SU-DHL-6 (cell line): ENCODE data around the gene KREMEN1.
"Not testable (repeated sequence)": the region's sequence is repeated elsewhere in the genome, so short reads cannot be mapped to it uniquely, and the experiment has no call there.

ENCODE experiments used
- H2AFZ ChIP-seq: fragments of 200-600 bp; sonication (generic); 2 replicates; pipeline ENCODE4 v1.6.1; 2014; ENCODE audit warnings: low read depth, mild to moderate bottlenecking, moderate library complexity, mixed read lengths, antibody characterized with exemption, low read length; ENCODE audit not compliant: severe bottlenecking
- H3F3A ChIP-seq: fragments of 200-600 bp; shearing (Covaris generic); 2 replicates; pipeline ENCODE4 v1.6.0; 2016; ENCODE audit warnings: antibody characterized with exemption, mild to moderate bottlenecking; ENCODE audit not compliant: insufficient read depth
- H3K27ac ChIP-seq: fragments of 200-600 bp; sonication (generic); 2 replicates; pipeline ENCODE4 v1.5.1; 2016; ENCODE audit warnings: low read depth, mild to moderate bottlenecking, low read length, moderate library complexity, mixed read lengths
- H3K27me3 ChIP-seq: fragments of 200-600 bp; sonication (generic), shearing (Covaris generic); 2 replicates; pipeline ENCODE4 v1.6.0; 2014; ENCODE audit warnings: mild to moderate bottlenecking, low read length
- H3K36me3 ChIP-seq: fragments of 200-600 bp; sonication (generic); 2 replicates; pipeline ENCODE4 v1.6.1; 2014; ENCODE audit warnings: mild to moderate bottlenecking, low read length, mixed read lengths
- H3K4me2 ChIP-seq: fragments of 300-600, 200-600 bp; shearing (Covaris generic), sonication (generic); 2 replicates; pipeline ENCODE4 v1.6.0; 2014; ENCODE audit warnings: low read length, low read depth, mild to moderate bottlenecking; ENCODE audit not compliant: poor library complexity, severe bottlenecking
- H3K4me3 ChIP-seq: fragments of 200-600 bp; sonication (generic); 2 replicates; pipeline ENCODE4 v1.5.1; 2014; ENCODE audit warnings: antibody characterized with exemption, low read length, mild to moderate bottlenecking, mixed read lengths; ENCODE audit not compliant: insufficient read depth, poor library complexity, severe bottlenecking
- H3K79me2 ChIP-seq: fragments of 200-600 bp; sonication (generic); 2 replicates; pipeline ENCODE4 v1.6.1; 2014; ENCODE audit warnings: mild to moderate bottlenecking, low read length, moderate library complexity; ENCODE audit not compliant: insufficient read depth
- H3K9ac ChIP-seq: fragments of 200-600 bp; sonication (generic); 2 replicates; pipeline ENCODE4 v1.7.0; 2014; ENCODE audit warnings: mild to moderate bottlenecking, low read length
- H3K9me2 ChIP-seq: fragments of 200-600 bp; sonication (generic); replicated peaks from 2 replicates; pipeline ENCODE4 v1.6.1; 2014; ENCODE audit warnings: low read length; ENCODE audit not compliant: insufficient read depth
- H3K9me3 ChIP-seq: fragments of 200-600 bp; sonication (generic); 2 replicates; pipeline ENCODE4 v1.6.1; 2014; ENCODE audit warnings: low read length, mixed read lengths; ENCODE audit not compliant: insufficient read depth
- H4K20me1 ChIP-seq: fragments of 200-600 bp; sonication (generic); 2 replicates; pipeline ENCODE4 v1.6.1; 2014; ENCODE audit warnings: low read depth, mild to moderate bottlenecking, antibody characterized with exemption, low read length, moderate library complexity, mixed read lengths
- CTCF ChIP-seq: fragments of 200-600 bp; sonication (generic); IDR thresholded peaks from one replicate; pipeline ENCODE4 v1.5.1; 2017; ENCODE audit warnings: antibody characterized with exemption, mild to moderate bottlenecking, low read length, moderate library complexity; ENCODE audit not compliant: insufficient read depth, poor library complexity, severe bottlenecking
- EZH2phosphoT487 ChIP-seq: fragments of 200-600 bp; sonication (generic), shearing (Covaris generic); conservative IDR thresholded peaks from 2 replicates; pipeline ENCODE4 v1.6.1; 2018; ENCODE audit warnings: mild to moderate bottlenecking, antibody characterized with exemption, low read length, moderate library complexity, mixed read lengths

The KREMEN1 gene

DNA sequence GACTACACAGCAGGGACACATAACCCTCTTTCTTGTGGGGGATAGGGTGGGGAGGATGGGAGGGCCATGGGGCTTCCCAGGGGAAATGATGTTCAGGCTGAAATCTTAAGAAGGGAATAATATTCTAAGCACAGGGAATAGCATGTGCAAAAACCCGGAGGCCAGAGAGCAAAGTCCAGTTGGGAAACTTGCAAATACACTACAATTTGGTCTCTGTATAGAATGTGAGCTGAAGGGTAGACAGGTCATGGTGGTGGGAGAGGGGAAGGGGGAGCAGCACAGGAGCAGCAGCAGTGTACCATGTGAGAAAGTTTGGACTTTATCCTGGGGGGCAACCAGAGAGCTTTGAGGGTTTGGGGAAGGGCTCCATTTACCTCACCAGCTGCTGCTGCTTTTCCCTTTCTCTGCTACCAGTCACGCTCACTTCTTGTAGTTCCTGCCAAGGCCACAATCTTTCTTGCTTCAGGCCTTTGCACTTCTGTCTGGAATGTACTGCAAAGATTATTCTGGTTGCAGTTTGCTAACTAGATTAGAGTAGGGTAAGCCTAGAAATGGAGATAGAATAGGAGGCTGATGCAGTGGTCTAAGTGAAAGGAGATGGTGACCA, 43.0 kb downstream of the KREMEN1 start:
- H3K4me2 ChIP-seq: no peak overlapping the region
- no peaks in the 10 kb centered on the region for H3K9me3 ChIP-seq
- no peaks in the 10 kb centered on the region for H3K9me2 ChIP-seq
- no peak overlapping the region for H2AFZ ChIP-seq
- H3K27ac ChIP-seq: no peak overlapping the region
- no peaks in the 10 kb centered on the region for H3K36me3 ChIP-seq
- TF ChIP-seq EZH2phosphoT487 (no peak), CTCF (no peak)
- H3K9ac ChIP-seq: no peak overlapping the region
- no peaks in the 10 kb centered on the region for H3K79me2 ChIP-seq
- H3K27me3 ChIP-seq: no peaks in the 10 kb centered on the region
- no peak overlapping the region for H3K4me3 ChIP-seq
- H3F3A ChIP-seq: no peaks in the 10 kb centered on the region
- no peaks in the 10 kb centered on the region for H4K20me1 ChIP-seq

- H3K4me3 ChIP-seq: no peak overlapping the region
- no peaks in the 10 kb centered on the region for H4K20me1 ChIP-seq
- no peaks in the 10 kb centered on the region for H3F3A ChIP-seq
- no peaks in the 10 kb centered on the region for H3K79me2 ChIP-seq
- no peak overlapping the region for H3K27ac ChIP-seq
- no peaks in the 10 kb centered on the region for H3K9me2 ChIP-seq
- H3K27me3 ChIP-seq: no peaks in the 10 kb centered on the region
- TF ChIP-seq EZH2phosphoT487 (no peak), CTCF (no peak)
- no peak overlapping the region for H3K9ac ChIP-seq
- no peak overlapping the region for H2AFZ ChIP-seq
- H3K4me2 ChIP-seq: no peak overlapping the region
- H3K9me3 ChIP-seq: no peaks in the 10 kb centered on the region
- H3K36me3 ChIP-seq: no peaks in the 10 kb centered on the region
Measured at GRCh38 chr22:29116397-29117123, 43.7 kb downstream of the KREMEN1 start.

GRCh38 chr22:29117799-29118477, 45.1 kb downstream of the KREMEN1 start:
- no peak for TF ChIP-seq EZH2phosphoT487
- TF ChIP-seq CTCF: no peak
- H4K20me1 ChIP-seq: no peaks in the 10 kb centered on the region
- no peaks in the 10 kb centered on the region for H3K27me3 ChIP-seq
- H3K79me2 ChIP-seq: no peaks in the 10 kb centered on the region
- no peaks in the 10 kb centered on the region for H3K9me3 ChIP-seq
- H3K36me3 ChIP-seq: no peaks in the 10 kb centered on the region
- no peak overlapping the region for H3K4me3 ChIP-seq
- no peak overlapping the region for H2AFZ ChIP-seq
- no peak overlapping the region for H3K9ac ChIP-seq
- H3K27ac ChIP-seq: no peak overlapping the region
- H3K4me2 ChIP-seq: no peak overlapping the region
- no peaks in the 10 kb centered on the region for H3F3A ChIP-seq
- H3K9me2 ChIP-seq: no peaks in the 10 kb centered on the region

DNA sequence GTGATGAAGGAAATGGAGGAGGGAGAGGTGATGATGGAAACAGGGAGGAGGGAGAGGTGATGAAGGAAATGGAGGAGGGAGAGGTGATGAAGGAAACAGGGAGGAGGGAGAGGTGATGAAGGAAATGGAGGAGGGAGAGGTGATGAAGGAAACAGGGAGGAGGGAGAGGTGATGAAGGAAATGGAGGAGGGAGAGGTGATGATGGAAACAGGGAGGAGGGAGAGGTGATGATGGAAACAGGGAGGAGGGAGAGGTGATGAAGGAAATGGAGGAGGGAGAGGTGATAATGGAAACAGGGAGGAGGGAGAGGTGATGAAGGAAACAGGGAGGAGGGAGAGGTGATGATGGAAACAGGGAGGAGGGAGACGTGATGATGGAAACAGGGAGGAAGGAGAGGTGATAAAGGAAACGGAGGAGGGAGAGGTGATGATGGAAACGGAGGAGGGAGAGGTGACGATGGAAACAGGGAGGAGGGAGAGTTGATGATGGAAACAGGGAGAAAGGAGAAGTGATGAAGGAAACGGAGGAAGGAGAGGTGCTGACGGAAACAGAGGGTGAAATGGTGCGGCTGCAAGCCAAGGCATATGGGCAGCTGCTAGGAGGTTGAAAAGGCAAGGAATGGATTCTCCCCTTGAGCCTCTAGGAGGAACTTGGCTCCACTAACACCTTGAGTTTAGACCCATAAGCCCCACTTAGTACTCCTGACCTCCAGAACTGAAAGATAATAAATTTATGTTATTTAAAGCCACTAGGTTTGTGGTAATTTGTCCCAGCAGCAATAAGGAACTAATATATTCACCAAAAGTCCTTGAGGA, 47.5 kb downstream of the KREMEN1 start:
- not testable (repeated sequence) for H3F3A ChIP-seq, H3K79me2 ChIP-seq, H3K27me3 ChIP-seq, H3K9ac ChIP-seq, H3K4me3 ChIP-seq, H3K9me2 ChIP-seq, H3K27ac ChIP-seq, H4K20me1 ChIP-seq, H3K9me3 ChIP-seq, H3K36me3 ChIP-seq, H2AFZ ChIP-seq, H3K4me2 ChIP-seq
